Panc1 (cell line): ENCODE data around the gene TBC1D2B. TPM values are rescaled to one million over a fixed set of nuclear protein-coding genes. Genes with fewer than 3 reads are reported as not detected.

Experiments used
- ATAC-seq: fragments of 200-7000 bp; cut with Tn5 transposase; 2 replicates; pipeline ENCODE4 v1.9.1; 2020; ENCODE audit warnings: mild to moderate bottlenecking, moderate library complexity
- BruUV-seq: library from RNA; stranded (reverse); fragments of 400-500 nt; replicated peaks from 2 replicates; lab custom pipeline; 2021; lab: Mats Ljungman, UMichigan
- CTCF ChIA-PET: fragments of 300-600 bp; sonication (Branson Sonifier 250); formaldehyde crosslinking; loops from one replicate; lab custom pipeline; 2022; ENCODE audit warnings: antibody characterized with exemption; lab: Charles Lee
- POLR2A ChIA-PET: fragments of 300-600 bp; sonication (Branson Sonifier 250); formaldehyde crosslinking; loops from one replicate; lab custom pipeline; 2022; ENCODE audit warnings: antibody characterized with exemption; lab: Charles Lee
- DNase-seq: peaks from one replicate; pipeline ENCODE4 v3.0.0-alpha.2; 2010; ENCODE audit warnings: low read depth, low spot score
- H3K27ac ChIP-seq: 2 replicates; pipeline ENCODE4 v1.5.1; 2011; ENCODE audit warnings: mild to moderate bottlenecking, low read length, inconsistent platforms
- H3K27me3 ChIP-seq: fragments of 200-500 bp; sonication (Bioruptor generic); 2 replicates; pipeline ENCODE4 v1.6.0; 2014; ENCODE audit warnings: low read length, inconsistent platforms; ENCODE audit not compliant: control insufficient read depth, insufficient read depth
- H3K36me3 ChIP-seq: fragments of 200-500 bp; sonication (Bioruptor generic); 2 replicates; pipeline ENCODE4 v1.5.1; 2014; ENCODE audit warnings: inconsistent platforms, mild to moderate bottlenecking, low read length, moderate library complexity; ENCODE audit not compliant: control insufficient read depth, insufficient read depth
- H3K4me1 ChIP-seq: 2 replicates; pipeline ENCODE4 v1.5.1; 2011; ENCODE audit warnings: inconsistent platforms, mild to moderate bottlenecking, low read length, moderate library complexity; ENCODE audit not compliant: control insufficient read depth, insufficient read depth
- H3K4me3 ChIP-seq, 2 experiments: 2 replicates each; pipeline ENCODE4 v1.5.1; 2011 to 2012; ENCODE audit warnings: low read depth in 2 of 2, low read length in 2 of 2, mild to moderate bottlenecking in 2 of 2, inconsistent platforms in 1 of 2, moderate library complexity in 1 of 2
- H3K9me3 ChIP-seq: fragments of 200-500 bp; sonication (Bioruptor generic); 2 replicates; pipeline ENCODE4 v1.5.1; 2014; ENCODE audit warnings: low read depth, mild to moderate bottlenecking, inconsistent platforms, low read length, moderate library complexity; ENCODE audit not compliant: control insufficient read depth, insufficient read depth
- CTCF ChIP-seq: fragments of 450-650 bp; IDR thresholded peaks from 2 replicates; pipeline ENCODE4 v1.5.1; 2017; ENCODE audit warnings: mild to moderate bottlenecking
- POLR2AphosphoS5 ChIP-seq: IDR thresholded peaks from 2 replicates; pipeline ENCODE4 v1.6.1; 2012; ENCODE audit warnings: mild to moderate bottlenecking, low read depth, low read length, moderate library complexity
- REST ChIP-seq, 2 experiments: IDR thresholded peaks; 2 replicates each; pipeline ENCODE4 v1.6.1; 2011 to 2012; ENCODE audit warnings: low read depth in 2 of 2, control low read depth in 1 of 2, low read length in 1 of 2, mild to moderate bottlenecking in 1 of 2, moderate library complexity in 1 of 2; ENCODE audit not compliant: insufficient read depth in 1 of 2
- SIN3A ChIP-seq: IDR thresholded peaks from 2 replicates; pipeline ENCODE4 v1.6.1; 2012; ENCODE audit warnings: low read depth, mild to moderate bottlenecking, low read length, moderate library complexity, borderline replicate concordance; ENCODE audit not compliant: insufficient read depth
- TCF7L2 ChIP-seq: IDR thresholded peaks from 2 replicates; pipeline ENCODE4 v1.6.1; 2011; ENCODE audit warnings: mild to moderate bottlenecking, low read depth, low read length, inconsistent platforms
- in situ Hi-C: cut with HindIII; loops from 2 replicates; pipeline ENCODE4 v1.10.0; 2016; ENCODE audit warnings: low sequenced_read_pairs, low pct_unique_long_range_greater_than_20kb
- intact Hi-C: fragments of 100-400 bp; cut with micrococcal nuclease; formaldehyde crosslinking; loops from one replicate; pipeline ENCODE4 v1.10.0; 2022; ENCODE audit not compliant: unreplicated experiment
- total RNA-seq: library from RNA; stranded (reverse); gene quantifications from one replicate; pipeline ENCODE4 v1.2.1, GENCODE V29; 2021; ENCODE audit not compliant: unreplicated experiment

The TBC1D2B gene
- total RNA-seq, 1 experiment from 2014 or later: 59.3 TPM

DNA sequence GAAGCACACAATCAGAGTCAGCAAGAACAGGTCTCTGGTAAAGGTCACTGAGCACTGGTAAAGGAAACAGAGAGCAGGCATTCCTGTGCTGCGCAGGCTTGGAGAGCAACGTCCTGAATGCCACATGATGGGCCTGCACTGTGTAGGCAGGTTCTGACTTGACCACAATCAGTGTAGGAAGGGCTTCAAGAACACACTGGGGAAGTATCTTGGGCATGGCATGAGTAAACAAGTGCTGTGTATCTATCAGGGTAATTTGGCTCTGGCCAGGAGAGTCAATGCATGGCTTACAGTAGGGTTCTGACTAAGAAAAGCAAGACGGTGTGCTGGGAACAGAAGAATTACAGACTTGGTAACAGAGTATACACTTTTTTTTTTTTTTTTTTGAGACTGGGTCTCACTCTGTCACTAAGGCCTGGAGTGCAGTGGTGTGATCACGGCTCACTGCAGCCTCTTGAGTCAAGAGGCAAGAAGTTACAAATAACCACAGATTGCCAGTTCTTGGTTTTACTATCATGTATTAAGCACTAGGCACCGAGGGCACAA is 30.6 kb downstream of the TBC1D2B start:
- Histone ChIP-seq H3K4me1 (peaks cover 48% of the 10 kb centered on the region), H3K36me3 (peaks cover 3% of the 10 kb centered on the region; the same call in 1 of the 2 replicates), H3K27me3 (no peaks in the 10 kb centered on the region), H3K9me3 (no peaks in the 10 kb centered on the region), H3K27ac (no peak overlapping the region; the same call in 1 of the 2 replicates), H3K4me3 (no peak overlapping the region)
- ChIA-PET CTCF (no interaction called here), POLR2A (interaction anchor here (0.5 kb wide), 1 partner anchor 1875 kb away, joined by 3 read pairs; no protein-coding TSS in a partner anchor)
- DNase-seq (no peak), ATAC-seq (no peak)
- intact Hi-C loops (no loop called here), in situ Hi-C loops (no loop called here)
- TF ChIP-seq CTCF (no peak), REST (IDR thresholded peaks at IDR 0.05; ENCODE audit: insufficient read depth in 1 of 2, low read depth in 2 of 2, low read length in 1 of 2) (no peak), SIN3A (no peak), POLR2AphosphoS5 (no peak), TCF7L2 (no peak)
- no TSS peak for BruUV-seq

DNA sequence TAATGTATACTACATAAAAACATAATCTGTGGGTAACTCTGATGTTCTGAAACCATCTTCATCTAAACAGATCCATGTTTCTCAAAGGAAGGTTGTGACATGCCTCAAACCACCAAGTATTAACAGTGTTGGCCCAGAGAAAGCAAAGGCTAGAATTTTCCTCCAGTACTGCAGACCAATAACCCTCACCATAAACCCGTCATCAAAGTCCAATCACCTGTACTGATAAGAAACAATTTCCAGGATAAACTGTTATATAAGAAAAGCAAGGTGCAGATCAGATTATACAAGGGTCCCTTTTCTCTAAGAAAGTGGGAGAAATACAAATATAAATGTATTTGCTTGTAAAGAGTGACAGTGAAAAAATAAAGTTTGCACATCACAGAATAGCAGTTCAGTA is 32.3 kb downstream of the TBC1D2B start:
- CTCF ChIA-PET: no interaction called here
- in situ Hi-C loops: no loop called here
- no TSS peak for BruUV-seq
- Histone ChIP-seq H3K9me3 (no peaks in the 10 kb centered on the region), H3K4me1 (peaks cover 31% of the 10 kb centered on the region), H3K27me3 (no peaks in the 10 kb centered on the region), H3K4me3 (no peak overlapping the region), H3K27ac (peak overlapping the region; percentile 18; the same call in 1 of the 2 replicates), H3K36me3 (peaks cover 3% of the 10 kb centered on the region; the same call in 1 of the 2 replicates)
- DNase-seq (no peak), ATAC-seq (no peak)
- POLR2A ChIA-PET: no interaction called here
- TF ChIP-seq CTCF: no peak
- no peak for TF ChIP-seq TCF7L2
- TF ChIP-seq REST (IDR thresholded peaks at IDR 0.05; ENCODE audit: insufficient read depth in 1 of 2, low read depth in 2 of 2, low read length in 1 of 2): no peak
- no peak for TF ChIP-seq POLR2AphosphoS5
- no peak for TF ChIP-seq SIN3A
- intact Hi-C loops: no loop called here
